Measurements from ENCODE around the gene ZPR1. TPM values are rescaled to one million over a fixed set of nuclear protein-coding genes. Genes with fewer than 3 reads are reported as not detected.
"Not testable (repeated sequence)": the region's sequence is repeated elsewhere in the genome, so short reads cannot be mapped to it uniquely, and the experiment has no call there.

Gene ZPR1
- total RNA-seq, 1 experiment from 2014 or later = 60.7 TPM

DNA sequence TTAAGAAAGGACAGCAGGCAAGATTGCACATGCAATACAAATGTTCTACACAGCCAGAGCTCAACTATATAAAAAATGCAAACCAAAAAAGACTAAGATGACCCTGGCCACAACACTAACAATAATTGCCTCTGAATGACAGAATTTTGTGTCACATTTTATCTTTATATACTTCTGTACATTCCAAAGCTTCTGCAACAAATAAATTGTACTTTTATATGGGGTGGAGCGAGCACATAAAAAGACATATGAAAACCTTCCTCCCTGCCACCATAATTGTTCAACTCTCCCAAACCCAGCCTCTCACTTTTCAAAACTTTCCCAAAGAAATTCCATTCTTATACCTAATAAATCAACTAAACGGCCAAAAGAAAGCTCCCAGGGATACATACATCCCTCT, 25.7 kb downstream of the ZPR1 start:
- no peak for DNase-seq (ENCODE audit: low spot score)

GRCh38 chr11:116756044-116756443, 31.8 kb downstream of the ZPR1 start:
- DNase-seq (ENCODE audit: low spot score) = not testable (repeated sequence)

GRCh38 chr11:116750070-116750718, 37.6 kb downstream of the ZPR1 start:
- DNase-seq (ENCODE audit: low spot score) = no peak

GRCh38 chr11:116742104-116742503, 45.7 kb downstream of the ZPR1 start:
- DNase-seq (ENCODE audit: low spot score) = no peak

- DNase-seq (ENCODE audit: low spot score) = no peak
Measured at GRCh38 chr11:116740741-116741140, 47.1 kb downstream of the ZPR1 start.

DNA sequence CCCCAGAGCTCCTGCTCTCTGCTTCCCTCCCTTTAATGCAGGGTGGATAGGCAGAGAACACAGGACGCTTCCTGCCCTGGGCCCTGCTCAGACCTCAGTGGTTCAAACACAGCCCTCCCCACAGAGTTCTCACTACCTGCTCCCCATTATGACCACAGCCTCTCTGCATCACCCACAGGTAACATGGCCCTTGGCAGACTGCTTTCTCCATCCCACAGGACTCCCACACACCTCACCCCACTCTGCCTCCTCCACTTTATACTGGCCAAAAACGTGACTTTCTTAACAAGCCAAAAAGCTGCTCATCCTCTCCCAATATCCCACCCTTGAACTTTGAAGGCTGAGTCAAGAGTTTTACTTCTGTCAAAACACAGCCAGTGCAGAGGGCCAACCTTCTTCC, 48.8 kb downstream of the ZPR1 start:
- no peak for DNase-seq (ENCODE audit: low spot score)

DNA sequence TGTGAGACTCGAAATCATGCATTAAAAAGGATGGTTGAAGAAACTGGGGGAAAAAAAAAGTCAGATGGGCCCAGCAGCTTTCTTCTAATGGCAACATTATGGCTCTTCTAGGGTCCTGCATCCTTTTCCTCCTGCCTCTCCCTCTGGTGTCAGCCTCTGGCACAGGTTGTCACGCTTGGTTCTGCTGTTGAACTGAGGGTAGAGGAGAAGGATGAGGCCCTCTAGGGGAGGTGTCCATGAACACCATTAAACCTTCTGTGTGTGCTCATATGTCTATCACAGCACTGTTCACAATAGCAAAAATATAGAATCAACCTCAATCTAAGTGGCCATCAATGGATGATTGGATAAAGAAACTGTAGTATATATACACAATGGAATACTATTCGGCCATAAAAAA, 51.1 kb downstream of the ZPR1 start:
- DNase-seq (ENCODE audit: low spot score) = peak; percentile 43

DNA sequence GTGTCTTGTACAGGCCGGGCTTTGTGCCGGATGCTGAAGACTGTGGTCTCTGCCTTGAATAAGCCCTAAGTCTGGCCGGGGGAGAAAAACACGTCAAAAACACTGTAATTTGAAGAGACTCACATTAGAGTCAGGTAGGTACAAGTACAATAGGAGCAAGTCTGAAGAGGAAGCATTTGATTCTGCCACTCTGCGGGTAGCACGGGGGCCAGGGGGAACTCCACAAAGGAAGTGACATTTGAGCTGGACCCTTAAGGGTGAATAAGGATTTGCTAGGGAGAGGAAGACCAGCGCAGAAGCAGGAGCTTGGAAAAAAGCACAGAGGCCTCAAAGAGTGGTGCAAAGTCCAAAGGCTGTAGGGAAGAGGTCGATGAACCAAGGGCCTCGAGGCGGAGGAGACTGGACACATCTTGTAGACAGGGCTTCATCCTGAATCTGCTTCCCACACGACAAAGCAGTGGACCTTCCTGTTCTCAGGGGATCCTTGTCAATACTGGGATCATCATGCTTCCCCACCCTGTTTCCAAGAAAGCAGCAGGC, 53.8 kb downstream of the ZPR1 start:
- no peak for DNase-seq (ENCODE audit: low spot score)

DNA sequence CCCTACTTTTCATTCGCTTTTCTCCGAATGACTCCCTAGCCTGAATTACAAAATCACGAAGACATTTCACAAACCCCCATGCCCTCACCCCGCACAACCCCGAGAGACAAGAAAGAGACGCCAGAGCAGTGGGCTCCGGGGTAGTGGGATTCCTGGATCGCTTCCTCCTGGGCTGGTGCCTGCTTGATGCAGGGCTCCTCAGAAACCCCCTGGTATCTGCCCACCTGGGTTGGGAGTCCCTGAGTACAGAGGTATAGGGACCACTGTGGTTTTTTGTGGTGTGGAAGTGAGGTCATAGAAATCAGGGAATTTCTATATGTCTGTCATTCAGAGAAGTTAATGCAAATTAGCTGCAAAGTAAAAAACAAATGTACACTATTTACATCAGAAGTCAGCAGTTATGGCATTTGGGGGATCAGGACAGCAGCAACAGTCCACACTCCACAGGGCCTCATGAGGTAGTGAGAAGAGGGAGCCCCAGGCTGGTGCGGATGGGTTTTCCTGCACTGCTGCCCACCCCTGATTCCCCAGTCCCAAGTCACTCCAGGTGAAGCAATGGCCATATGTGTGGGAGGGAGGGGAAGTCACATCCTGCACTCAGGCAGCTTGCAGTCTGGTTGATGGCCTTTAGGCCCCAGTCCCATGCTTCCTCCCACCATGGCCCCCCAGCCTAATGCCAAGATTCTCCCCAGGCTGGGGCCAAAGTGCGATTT, 54.6 kb downstream of the ZPR1 start:
- DNase-seq (ENCODE audit: low spot score) = no peak

- DNase-seq (ENCODE audit: low spot score) = peak; percentile 87
Measured at GRCh38 chr11:116732271-116733042, 55.4 kb downstream of the ZPR1 start.

GRCh38 chr11:116731821-116732220, 56.0 kb downstream of the ZPR1 start:
- no peak for DNase-seq (ENCODE audit: low spot score)

GRCh38 chr11:116731097-116731761, 56.6 kb downstream of the ZPR1 start:
- no peak for DNase-seq (ENCODE audit: low spot score)

DNA sequence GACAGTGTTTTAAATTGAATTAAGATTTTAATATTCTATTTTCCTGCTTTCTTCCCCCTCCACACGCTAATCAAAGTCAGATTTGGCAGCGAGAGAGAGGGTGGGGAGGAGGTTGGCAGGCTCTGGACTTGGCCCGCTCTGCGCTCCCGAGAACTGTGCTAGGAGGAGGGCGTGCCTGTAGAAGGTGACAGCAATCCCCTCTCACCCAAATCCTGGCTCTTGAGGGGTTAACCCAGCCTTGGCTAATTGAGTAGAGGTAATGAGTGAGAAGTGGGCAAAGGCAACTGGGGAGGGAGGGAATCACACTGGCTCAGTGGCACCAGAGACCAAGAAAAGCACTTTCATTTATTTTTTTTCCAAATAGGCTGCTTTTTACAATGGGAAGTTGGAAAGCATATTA, 57.2 kb downstream of the ZPR1 start:
- DNase-seq (ENCODE audit: low spot score) = no peak

- no peak for DNase-seq (ENCODE audit: low spot score)
Measured at GRCh38 chr11:116730241-116730561, 57.6 kb downstream of the ZPR1 start.

DNA sequence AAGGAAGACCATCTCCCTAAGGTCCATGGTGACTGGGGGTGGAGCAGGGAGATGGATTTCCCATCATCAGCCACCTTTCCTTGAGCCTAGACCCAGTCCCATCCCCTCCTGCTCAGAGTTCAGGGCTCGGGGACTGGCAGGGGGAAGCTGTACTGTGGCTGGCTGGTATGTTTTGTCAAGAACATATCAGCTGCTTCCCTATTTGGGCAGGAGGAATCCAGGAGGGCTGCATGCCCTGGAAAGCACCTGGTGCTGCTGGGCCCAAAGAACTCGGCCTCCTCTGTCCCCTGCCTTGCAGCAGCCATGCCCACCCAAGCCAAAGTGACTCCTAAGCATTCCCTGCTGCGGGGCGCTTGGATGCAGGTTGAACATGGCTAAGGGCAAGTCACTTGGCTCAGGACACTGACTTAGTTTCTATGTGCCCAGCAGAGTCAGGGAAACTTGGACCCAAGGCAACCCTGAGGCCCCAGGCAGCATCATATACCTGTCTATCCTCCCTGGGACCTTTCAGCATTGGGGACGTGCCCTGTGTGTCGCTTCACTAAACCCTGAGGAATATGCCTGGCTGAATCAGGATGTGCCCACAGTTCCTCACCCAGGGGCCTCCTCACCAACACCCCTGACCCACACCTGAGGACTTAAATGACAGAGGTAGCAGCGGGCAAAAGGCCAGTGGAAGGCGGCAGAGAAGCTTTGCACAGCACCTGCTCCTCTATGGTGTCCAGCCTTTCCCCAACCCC, 58.2 kb downstream of the ZPR1 start:
- DNase-seq (ENCODE audit: low spot score) = no peak

DNA sequence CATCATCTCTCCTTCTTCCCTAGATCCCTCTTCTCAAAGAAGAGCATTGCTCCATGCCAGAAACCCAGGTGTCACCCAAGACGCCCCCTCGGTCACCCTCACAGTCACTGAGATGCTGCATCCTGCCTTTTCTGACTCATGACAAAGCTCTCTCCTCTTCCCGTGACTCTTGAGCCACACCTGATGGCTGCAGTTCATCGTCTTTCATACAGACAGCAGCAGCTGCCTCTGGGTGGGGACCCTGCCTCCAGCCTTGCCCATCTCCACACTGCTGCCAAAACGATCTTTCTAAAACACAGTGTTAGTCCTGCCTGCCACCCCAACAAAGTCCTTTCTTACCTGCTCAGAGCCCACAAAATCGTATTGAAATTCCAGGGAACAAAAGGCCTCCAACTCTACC, 59.8 kb downstream of the ZPR1 start:
- DNase-seq (ENCODE audit: low spot score) = no peak

- no peak for DNase-seq (ENCODE audit: low spot score)
Measured at GRCh38 chr11:116725434-116726221, 62.2 kb downstream of the ZPR1 start.

GRCh38 chr11:116724813-116725212, 63.0 kb downstream of the ZPR1 start:
- DNase-seq (ENCODE audit: low spot score) = no peak
